Raji (cell line): ENCODE measurements around the gene SLC35A4.

Source experiments
- POLR2A ChIP-seq: IDR thresholded peaks from 2 replicates; pipeline ENCODE4 v1.6.1; 2011; ENCODE audit warnings: low read depth, low read length, control low read depth; ENCODE audit not compliant: insufficient read depth

The SLC35A4 gene

DNA sequence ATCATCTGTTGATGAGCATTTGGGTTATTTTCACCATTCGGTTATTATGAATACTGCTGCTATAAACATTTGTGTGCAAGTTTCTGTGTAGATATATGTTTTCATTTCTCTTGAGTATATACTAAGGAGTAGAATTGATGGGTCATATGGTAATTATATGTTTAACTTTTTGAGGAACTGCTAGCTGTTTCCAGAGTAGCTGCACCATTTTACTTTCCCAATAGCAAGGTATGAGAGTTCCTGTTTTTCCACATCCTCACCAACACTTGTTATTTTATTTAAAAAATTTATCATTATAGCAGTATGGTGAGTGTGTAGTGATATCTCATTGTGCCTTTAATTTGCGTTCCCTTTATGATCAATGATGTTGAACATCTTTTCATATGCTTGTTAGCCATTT lies 39.1 kb downstream of the SLC35A4 start:
- no peak for TF ChIP-seq POLR2A

DNA sequence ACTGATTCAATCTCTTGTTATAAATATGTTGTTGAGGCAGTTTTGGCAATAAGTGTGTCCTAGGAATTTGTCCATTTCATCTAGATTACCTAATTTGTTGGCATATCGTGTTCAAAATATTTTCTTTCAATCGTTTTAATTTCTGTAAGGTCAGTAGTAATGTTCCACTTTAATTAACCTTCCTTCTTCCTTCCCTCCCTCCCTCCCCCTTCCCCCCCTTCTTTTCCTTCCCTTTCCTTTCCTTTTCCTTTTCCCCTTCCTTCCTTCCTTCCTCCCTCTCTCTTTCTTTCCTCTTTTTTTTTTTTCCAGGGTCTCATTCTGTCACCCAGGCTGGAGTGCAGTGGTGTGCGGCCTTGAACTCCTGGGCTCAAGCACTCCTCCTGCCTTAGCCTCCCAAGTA lies 41.3 kb downstream of the SLC35A4 start:
- no peak for TF ChIP-seq POLR2A

DNA sequence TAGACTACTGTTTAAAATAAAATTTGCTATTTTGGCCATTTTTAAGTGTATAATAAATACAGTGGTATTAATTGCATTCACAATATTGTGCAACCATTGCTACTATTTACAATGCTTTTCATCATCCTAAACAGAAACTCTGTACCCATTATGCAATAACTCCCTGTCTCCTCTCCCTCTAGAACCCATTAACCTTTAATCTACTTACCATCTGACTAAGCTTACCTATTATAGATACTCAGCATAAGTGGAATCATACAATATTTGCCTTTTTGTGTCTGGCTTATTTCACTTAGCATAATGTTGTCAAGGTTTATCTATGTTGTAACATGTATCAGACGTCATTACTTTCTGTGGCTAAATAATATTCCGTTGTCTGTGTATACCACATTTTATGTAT lies 42.4 kb downstream of the SLC35A4 start:
- TF ChIP-seq POLR2A = no peak

DNA sequence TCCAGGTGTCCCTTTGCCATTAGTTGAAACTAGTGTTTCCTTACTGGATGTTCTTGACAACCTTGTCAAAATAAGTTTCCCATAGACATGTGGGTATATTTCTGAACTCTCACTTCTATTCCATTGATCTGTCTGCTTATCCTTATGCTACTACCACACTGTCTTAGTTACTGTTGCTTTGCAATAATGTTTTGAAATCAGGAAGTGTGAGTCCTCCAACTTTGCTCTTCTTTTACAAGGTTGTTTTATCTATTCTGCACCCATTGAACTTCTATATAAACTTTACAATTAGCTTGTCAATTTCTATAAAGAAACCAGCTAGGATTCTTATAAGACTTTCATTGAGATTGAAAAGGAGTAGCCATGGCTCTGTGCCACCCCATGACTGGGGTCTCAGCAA lies 44.1 kb downstream of the SLC35A4 start:
- no peak for TF ChIP-seq POLR2A

DNA sequence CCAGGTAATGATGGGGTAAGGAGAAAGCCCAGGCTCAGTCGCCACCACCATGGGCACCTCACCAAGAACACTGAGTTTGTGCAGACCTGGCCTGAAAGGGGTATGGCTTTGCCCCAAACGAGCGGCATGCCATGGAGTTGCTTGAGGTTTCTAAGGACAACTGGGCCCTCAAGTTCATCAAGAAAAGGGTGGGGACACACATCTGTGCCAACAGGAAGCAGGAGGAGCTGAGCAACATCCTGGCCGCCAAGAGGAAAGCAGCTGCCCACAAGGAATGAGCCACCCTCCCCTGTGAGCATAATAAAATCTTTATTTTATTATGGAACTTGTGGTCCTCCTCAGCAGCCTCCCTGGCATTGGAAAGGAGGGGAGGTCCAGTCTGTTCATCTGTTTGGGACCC lies 44.5 kb downstream of the SLC35A4 start:
- TF ChIP-seq POLR2A = no peak

DNA sequence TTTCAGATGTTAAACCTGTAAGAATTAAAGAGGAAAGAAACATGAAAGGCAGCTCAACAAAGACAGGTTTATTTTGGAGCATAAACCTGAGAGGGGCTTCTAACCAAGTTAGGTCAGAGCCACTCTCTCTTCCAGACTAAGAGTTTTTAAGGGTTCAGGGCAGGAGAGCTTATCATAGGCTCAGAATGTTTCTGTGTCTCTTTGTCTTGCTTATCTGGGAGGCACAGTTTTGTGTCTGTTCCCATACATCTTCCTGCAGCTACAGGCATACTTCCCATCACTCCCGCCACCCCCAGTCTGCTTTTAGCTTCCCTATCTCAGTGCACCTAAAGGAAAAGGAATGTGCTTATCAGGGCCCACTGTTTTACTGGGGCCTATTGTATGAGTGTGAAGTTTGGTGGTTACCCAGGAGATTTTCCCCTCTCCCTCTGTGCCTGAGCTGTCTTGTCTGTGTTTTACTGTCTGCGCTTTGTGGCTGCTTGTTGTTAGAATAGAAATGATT lies 46.4 kb downstream of the SLC35A4 start:
- no peak for TF ChIP-seq POLR2A
